Eye (tissue), 1 donor: ENCODE results near the gene ADAMTS4.

ENCODE experiments used
- DNase-seq: peaks from one replicate; pipeline ENCODE4 v3.0.0-alpha.2; 2015

ADAMTS4 gene

DNA sequence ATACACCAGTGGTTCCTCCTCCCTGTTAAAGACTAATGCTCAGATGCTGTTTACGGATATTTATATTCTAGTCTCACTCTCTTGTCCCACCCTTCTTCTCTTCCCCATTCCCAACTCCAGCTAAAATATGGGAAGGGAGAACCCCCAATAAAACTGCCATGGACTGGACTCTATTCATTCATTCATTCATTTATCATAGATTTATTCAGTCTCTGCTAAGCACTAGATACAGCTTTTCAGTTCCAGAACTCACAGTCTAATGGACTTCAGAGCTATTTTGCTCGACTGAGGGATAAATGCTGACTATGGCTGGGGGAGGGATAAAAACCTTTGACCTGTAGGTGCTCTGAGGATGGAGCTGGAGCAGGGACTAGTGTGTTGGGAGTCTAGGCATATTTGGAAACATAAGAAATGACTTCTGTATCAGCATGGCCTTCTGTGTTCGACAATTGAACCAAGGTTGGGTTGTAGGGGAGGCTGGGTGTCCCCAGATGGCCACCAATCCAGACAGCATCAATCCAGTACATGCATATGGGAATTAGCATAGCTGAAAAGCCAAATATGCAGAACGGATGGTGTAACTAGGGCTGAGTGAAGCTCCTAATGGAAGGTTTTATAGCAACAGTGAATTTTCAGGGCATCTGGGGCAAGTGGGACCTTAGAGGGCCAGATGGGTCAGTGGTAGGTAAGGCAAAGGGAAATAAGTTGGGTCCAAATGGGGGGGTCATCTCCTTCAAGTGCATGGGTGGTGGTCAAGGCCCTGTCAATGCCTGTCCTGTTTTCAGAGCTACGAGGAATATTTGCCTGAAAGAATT lies 20.4 kb upstream of the ADAMTS4 start:
- DNase-seq = no peak

GRCh38 chr1:161218301-161219077 lies 19.6 kb upstream of the ADAMTS4 start:
- no peak for DNase-seq

DNA sequence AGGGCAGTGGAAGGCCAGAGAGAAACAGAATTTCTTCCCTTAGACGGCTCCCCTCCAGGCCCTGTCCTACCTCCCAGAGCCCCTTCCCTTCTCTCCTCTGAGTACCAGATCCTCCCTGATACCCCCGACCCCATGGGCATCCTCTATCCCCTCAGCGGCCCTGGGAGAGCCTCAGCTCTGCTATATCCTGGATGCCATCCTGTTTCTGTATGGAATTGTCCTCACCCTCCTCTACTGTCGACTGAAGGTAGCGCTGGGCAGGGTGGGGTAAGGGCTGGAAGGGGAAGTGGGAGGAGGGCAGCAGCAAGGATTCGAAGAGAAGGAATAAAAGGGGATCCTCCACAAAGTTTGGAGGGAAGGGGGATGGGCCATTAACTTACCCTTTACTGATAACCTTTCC lies 19.0 kb upstream of the ADAMTS4 start:
- DNase-seq = no peak

GRCh38 chr1:161216945-161217712 lies 18.3 kb upstream of the ADAMTS4 start:
- DNase-seq = no peak

- no peak for DNase-seq
These were observed 16.2 kb upstream of the ADAMTS4 start, which contains the start of gene FCER1G for GRCh38 chr1:161215076-161215475. TSS of gene FCER1G (plus strand) at chr1:161215295. CDS start at chr1:161215322, 27 bp downstream.

DNA sequence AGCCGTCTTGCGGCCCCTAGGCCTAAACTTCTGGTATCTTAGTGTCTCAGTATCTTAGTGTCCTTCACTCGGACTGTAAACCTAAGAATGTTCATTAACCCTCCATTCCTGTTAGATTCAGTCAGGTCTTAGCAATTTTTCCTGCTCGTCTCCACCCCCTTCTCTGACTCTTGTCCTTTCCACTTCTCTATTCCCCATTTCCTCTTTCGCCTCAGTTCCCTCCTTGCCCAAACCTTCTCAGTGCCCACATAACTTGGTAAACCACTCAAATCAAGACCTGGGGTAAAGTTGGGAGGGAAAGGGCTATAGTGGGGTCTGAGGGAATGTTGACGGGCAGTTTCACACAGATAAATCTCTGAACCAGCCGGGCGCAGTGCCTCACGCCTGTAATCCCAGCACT lies 15.5 kb upstream of the ADAMTS4 start:
- DNase-seq = no peak

GRCh38 chr1:161209790-161210409 lies 11.0 kb upstream of the ADAMTS4 start:
- DNase-seq = peak; percentile 88

DNA sequence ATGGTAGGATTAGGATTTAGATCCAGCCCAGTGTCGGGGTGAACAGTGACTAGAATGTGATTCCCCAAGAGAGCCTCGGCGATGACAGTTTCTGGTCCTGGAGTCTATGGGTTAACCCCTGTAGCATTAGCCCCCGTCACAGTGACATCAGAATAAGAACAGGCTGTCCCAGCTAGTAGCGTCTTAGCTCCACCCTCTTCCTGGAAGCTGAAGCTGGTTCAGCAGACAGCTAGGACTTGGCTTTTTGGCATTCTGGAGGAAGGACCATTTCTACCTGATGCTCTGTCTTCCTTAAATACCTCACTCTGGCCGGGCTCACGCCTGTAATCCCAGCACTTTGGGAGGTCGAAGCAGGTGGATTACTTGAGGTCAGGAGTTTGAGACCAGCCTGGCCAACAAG lies 8.3 kb upstream of the ADAMTS4 start:
- DNase-seq = no peak

GRCh38 chr1:161206411-161207140 lies 7.7 kb upstream of the ADAMTS4 start:
- DNase-seq = no peak

GRCh38 chr1:161201836-161202712 lies 3.2 kb upstream of the ADAMTS4 start, which contains the start of gene NDUFS2:
TSS of gene NDUFS2 (plus strand) at chr1:161202367. CDS start at chr1:161202386, 19 bp downstream.
- DNase-seq = peak; percentile 99

DNA sequence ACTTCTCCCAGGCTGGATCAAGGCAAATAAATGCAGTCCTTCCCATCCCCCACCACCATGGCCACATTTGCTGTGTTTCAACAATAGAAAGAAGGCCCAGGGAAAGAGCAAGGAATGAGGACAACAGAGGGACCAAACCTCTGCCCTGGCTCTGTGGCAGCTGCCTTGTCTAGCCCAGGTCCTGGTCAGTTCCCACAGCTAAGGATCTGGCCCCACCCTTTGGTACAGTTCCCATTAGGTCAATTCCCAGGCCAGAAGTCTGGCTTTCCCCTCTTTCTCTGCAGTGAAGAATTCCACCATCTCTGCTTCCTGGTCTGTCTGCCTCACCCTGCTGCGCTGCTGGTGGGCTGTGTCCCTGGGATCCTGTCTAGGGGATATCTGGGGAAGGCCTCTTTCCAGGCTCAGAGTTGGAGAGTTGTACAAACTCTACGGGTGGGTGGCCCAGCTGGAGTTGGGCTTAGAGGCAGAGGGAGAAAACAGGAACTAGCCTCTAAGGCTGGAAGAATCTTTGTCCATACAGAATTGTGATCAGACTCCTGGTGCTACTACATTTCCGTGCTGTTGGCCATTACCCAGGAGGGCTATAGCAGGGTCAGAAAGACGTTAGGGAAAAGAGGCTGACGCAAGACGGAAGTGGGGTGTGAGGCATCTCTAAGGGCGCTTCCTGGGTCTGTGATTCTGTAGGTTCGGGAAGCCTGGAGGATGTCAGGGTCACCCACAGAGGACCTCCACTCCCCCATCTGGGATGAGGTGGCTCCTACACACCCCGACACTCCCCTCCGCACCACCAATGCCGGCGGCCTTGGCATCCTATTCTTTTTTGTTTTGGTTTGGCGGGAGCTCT lies 2.4 kb upstream of the ADAMTS4 start:
- peak; percentile 35 for DNase-seq

GRCh38 chr1:161200421-161200991 lies 1.7 kb upstream of the ADAMTS4 start:
- DNase-seq = peak; percentile 12

- DNase-seq = no peak
These were observed 769 bp upstream of the ADAMTS4 start for GRCh38 chr1:161199506-161200139.

GRCh38 chr1:161198194-161198896 lies 509 bp downstream of the ADAMTS4 start:
- peak; percentile 81 for DNase-seq

GRCh38 chr1:161197560-161198193 lies 1.2 kb downstream of the ADAMTS4 start:
- DNase-seq = no peak

GRCh38 chr1:161196521-161197451 lies 2.1 kb downstream of the ADAMTS4 start:
- peak; percentile 87 for DNase-seq

GRCh38 chr1:161196111-161196510 lies 2.7 kb downstream of the ADAMTS4 start:
- no peak for DNase-seq
